Natural killer cell (primary cell): ENCODE results near the gene OXTR. TPM values are rescaled to one million over a fixed set of nuclear protein-coding genes. Genes with fewer than 3 reads are reported as not detected.

Experiments used
- ATAC-seq, 3 donors: fragments of 150-1000 bp in 2 of 3; fragments of 200-7000 bp in 1 of 3; cut with Tn5 transposase; 1 replicate in 1 of 3; 2 replicates in 2 of 3; pipeline ENCODE4 v1.10.0; 2021; ENCODE audit warnings: mild to moderate bottlenecking in 2 of 3, moderate library complexity in 2 of 3
- DNase-seq, 2 donors: peaks; one replicate each; pipeline versions ENCODE4 v3.0.0 to v3.0.0-alpha.2; 2013 to 2021; ENCODE audit warnings: mixed read lengths in 1 of 2
- H3K27ac ChIP-seq: one replicate; pipeline ENCODE4 v1.5.1; 2013; ENCODE audit warnings: mild to moderate bottlenecking, low read length
- H3K27me3 ChIP-seq: one replicate; pipeline ENCODE4 v1.6.1; 2013; ENCODE audit warnings: low read length; ENCODE audit not compliant: control insufficient read depth, insufficient read depth
- H3K36me3 ChIP-seq: one replicate; pipeline ENCODE4 v1.6.1; 2013; ENCODE audit warnings: low read length; ENCODE audit not compliant: control insufficient read depth, insufficient read depth
- H3K4me1 ChIP-seq: one replicate; pipeline ENCODE4 v1.6.1; 2013; ENCODE audit warnings: low read length; ENCODE audit not compliant: control insufficient read depth, insufficient read depth
- H3K4me3 ChIP-seq: one replicate; pipeline ENCODE4 v1.5.1; 2013; ENCODE audit warnings: low read length
- H3K9me3 ChIP-seq: one replicate; pipeline ENCODE4 v1.6.1; 2013; ENCODE audit warnings: low read length; ENCODE audit not compliant: control insufficient read depth, insufficient read depth
- H3K27ac Mint-ChIP-seq, 2 donors: one replicate each; pipeline ENCODE4 v1.8.0; 2022; ENCODE audit warnings: mild to moderate bottlenecking in 2 of 2, mixed read lengths in 2 of 2, moderate library complexity in 1 of 2
- H3K27me3 Mint-ChIP-seq, 2 donors: one replicate each; pipeline ENCODE4 v1.8.0; 2022; ENCODE audit warnings: low read depth in 2 of 2, mixed read lengths in 2 of 2
- H3K36me3 Mint-ChIP-seq: one replicate; pipeline ENCODE4 v1.8.0; 2022; ENCODE audit warnings: mixed read lengths
- H3K4me1 Mint-ChIP-seq, 2 donors: one replicate each; pipeline ENCODE4 v1.8.0; 2022; ENCODE audit warnings: mixed read lengths in 2 of 2
- H3K4me3 Mint-ChIP-seq: one replicate; pipeline ENCODE4 v1.8.0; 2022; ENCODE audit warnings: mild to moderate bottlenecking, moderate library complexity, mixed read lengths
- H3K9me3 Mint-ChIP-seq, 2 donors: one replicate each; pipeline ENCODE4 v1.8.0; 2022; ENCODE audit warnings: mixed read lengths in 2 of 2
- WGBS: methylation state at CpG from one replicate; pipeline ENCODE4 v1.1.7; 2013; ENCODE audit warnings: missing lambda C conversion rate; ENCODE audit not compliant: insufficient coverage; 5-methylcytosine and 5-hydroxymethylcytosine counted together
- intact Hi-C: fragments of 100-400 bp; cut with micrococcal nuclease; formaldehyde crosslinking; loops from one replicate; pipeline ENCODE4 v1.14.2; 2022
- total RNA-seq, 4 donors: library from RNA; stranded (reverse); fragments of 120-200 nt in 1 of 4; gene quantifications; one replicate each; pipeline versions ENCODE4 v1.2.3 to v1.2.4, GENCODE V29; 2013 to 2022
- TF ChIP-seq, protein P1 (sequence below): fragments of 200-600 bp; IDR thresholded peaks from one replicate; pipeline ENCODE4 v1.8.0; 2022; ENCODE audit warnings: antibody characterized with exemption

Gene OXTR
- total RNA-seq, 3 donors from 2014 or later (not counting 1 experiment from before 2014, with no cell fraction given) = 0.14 to 0.33 (median 0.16) TPM

DNA sequence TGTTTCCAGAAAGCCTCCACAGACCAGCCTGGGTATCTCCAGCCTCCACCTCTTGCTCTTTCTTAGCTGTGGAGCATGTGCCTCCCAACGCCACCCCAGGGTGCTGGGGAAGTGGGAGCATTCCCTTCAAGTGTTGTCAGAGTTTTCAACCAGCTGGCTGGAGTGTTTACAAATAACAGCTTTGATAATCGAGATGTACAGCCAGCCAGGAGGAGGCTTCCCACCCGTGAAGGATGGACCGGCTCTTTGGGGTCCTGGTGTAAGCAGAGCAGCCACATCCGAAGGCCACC, 8.5 kb upstream of the OXTR start:
- no peaks in the 10 kb centered on the region for H3K4me1 Mint-ChIP-seq
- no peaks in the 10 kb centered on the region for H3K9me3 Mint-ChIP-seq
- no peaks in the 10 kb centered on the region for H3K9me3 ChIP-seq
- ATAC-seq (no peak), DNase-seq (no peak)
- no peak overlapping the region for H3K4me3 Mint-ChIP-seq
- no peaks in the 10 kb centered on the region for H3K36me3 Mint-ChIP-seq
- H3K27ac Mint-ChIP-seq = no peak overlapping the region
- 86% methylated on average over 5 of the region's 5 CpGs for WGBS
- no peaks in the 10 kb centered on the region for H3K27me3 ChIP-seq
- peaks cover 6 to 7% of the 10 kb centered on the region in 2 donors for H3K27me3 Mint-ChIP-seq
- intact Hi-C loops = no loop called here
- H3K27ac ChIP-seq = no peak overlapping the region
- no peak overlapping the region for H3K4me3 ChIP-seq
- H3K4me1 ChIP-seq = no peaks in the 10 kb centered on the region
- TF ChIP-seq, protein P1, sequence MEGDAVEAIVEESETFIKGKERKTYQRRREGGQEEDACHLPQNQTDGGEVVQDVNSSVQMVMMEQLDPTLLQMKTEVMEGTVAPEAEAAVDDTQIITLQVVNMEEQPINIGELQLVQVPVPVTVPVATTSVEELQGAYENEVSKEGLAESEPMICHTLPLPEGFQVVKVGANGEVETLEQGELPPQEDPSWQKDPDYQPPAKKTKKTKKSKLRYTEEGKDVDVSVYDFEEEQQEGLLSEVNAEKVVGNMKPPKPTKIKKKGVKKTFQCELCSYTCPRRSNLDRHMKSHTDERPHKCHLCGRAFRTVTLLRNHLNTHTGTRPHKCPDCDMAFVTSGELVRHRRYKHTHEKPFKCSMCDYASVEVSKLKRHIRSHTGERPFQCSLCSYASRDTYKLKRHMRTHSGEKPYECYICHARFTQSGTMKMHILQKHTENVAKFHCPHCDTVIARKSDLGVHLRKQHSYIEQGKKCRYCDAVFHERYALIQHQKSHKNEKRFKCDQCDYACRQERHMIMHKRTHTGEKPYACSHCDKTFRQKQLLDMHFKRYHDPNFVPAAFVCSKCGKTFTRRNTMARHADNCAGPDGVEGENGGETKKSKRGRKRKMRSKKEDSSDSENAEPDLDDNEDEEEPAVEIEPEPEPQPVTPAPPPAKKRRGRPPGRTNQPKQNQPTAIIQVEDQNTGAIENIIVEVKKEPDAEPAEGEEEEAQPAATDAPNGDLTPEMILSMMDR = no peak
- no peaks in the 10 kb centered on the region for H3K36me3 ChIP-seq

DNA sequence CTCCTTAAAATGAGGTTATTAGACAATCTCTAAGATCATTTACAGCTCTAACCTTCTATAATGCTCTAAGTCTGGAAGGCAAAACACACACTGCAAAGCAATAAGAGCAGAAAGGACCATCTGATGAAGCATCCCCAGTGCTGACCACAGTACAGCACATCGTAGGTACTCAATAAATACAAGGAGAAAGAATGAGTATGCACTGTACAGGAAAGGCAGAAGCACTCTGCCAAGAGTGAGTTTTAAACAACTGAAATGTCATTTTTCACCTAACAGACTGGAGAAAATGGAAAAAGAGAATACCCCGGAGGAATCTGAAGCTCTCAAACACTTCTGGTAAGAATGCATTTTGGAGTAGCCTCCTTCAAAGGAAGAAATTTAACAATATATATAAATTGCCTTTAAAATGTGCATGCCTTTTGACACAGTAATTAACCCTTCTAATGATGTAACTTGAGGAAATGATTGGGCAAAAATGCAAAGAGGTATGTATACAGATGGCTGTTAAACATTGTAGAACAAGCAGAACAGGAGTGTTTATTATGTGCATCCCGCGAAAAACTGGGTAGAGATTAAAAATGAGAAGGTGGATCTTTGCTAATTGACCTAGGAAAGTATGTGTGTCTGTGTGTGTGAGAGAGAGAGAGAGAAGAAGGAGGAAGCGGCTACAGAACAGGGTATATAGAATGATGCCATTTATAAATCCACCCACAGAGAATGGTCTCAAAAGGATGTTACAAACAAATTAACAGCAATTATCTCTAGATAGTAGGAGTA, 8.0 kb upstream of the OXTR start:
- DNase-seq (no peak), ATAC-seq (no peak)
- Mint-ChIP-seq H3K36me3 (no peaks in the 10 kb centered on the region), H3K4me3 (no peak overlapping the region), H3K27me3 (peaks cover 6 to 7% of the 10 kb centered on the region in 2 donors), H3K4me1 (no peaks in the 10 kb centered on the region), H3K27ac (no peak overlapping the region), H3K9me3 (no peaks in the 10 kb centered on the region)
- no peaks in the 10 kb centered on the region for H3K27me3 ChIP-seq
- H3K27ac ChIP-seq = no peak overlapping the region
- TF ChIP-seq, protein P1 = no peak
- intact Hi-C loops = no loop called here
- WGBS = 88% methylated on average over 3 of the region's 5 CpGs
- H3K36me3 ChIP-seq = no peaks in the 10 kb centered on the region
- H3K4me1 ChIP-seq = no peaks in the 10 kb centered on the region
- H3K9me3 ChIP-seq = no peaks in the 10 kb centered on the region
- H3K4me3 ChIP-seq = no peak overlapping the region

DNA sequence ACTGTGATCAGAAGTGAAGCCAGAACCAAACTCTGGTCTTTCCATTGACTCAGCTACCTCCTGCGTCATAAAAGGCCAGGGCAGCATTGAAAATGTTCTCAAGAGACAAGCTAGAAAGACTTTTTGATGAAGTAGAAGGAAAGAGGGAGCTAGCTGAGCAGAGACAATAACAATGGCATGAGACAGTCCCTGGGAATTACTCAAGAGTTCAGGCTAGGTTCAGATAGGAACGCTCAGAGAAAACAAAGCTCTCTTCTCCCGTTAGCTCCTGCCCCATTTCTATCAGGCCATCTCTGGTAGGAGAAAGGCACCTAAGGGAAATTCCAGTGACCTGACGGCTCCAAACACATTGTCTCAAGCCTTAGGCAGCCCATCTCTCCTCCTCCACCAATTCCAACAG, 7.0 kb upstream of the OXTR start:
- Histone ChIP-seq H3K4me1 (no peaks in the 10 kb centered on the region), H3K27me3 (no peaks in the 10 kb centered on the region), H3K36me3 (no peaks in the 10 kb centered on the region), H3K27ac (no peak overlapping the region), H3K9me3 (no peaks in the 10 kb centered on the region), H3K4me3 (no peak overlapping the region)
- DNase-seq (no peak), ATAC-seq (no peak)
- intact Hi-C loops = no loop called here
- peaks cover 6 to 15% of the 10 kb centered on the region in 2 donors for H3K27me3 Mint-ChIP-seq
- no peaks in the 10 kb centered on the region for H3K9me3 Mint-ChIP-seq
- H3K4me1 Mint-ChIP-seq = no peaks in the 10 kb centered on the region
- H3K36me3 Mint-ChIP-seq = no peaks in the 10 kb centered on the region
- H3K4me3 Mint-ChIP-seq = no peak overlapping the region
- 82% methylated on average over 4 of the region's 4 CpGs for WGBS
- no peak overlapping the region for H3K27ac Mint-ChIP-seq
- TF ChIP-seq, protein P1 = no peak

DNA sequence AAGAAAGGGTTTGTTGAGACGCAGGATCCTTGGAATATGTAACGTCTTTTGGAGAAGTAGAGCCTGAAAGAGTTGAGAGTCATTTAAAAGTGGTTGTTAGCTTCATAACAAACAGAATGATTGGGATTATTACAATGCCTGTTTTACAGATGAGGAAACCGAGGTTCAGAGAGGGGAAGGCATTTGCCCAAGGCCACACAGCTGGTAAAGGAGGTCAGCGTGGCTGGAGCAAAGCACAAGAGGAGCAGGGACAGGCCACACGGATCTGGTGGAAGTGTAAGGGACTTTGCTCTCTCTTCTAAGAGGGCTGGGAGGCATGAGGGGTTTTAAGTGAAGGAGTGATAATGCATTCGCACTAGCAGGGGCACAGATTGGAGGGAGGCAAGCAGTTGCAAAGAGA, 6.2 kb upstream of the OXTR start:
- no peaks in the 10 kb centered on the region for H3K36me3 Mint-ChIP-seq
- TF ChIP-seq, protein P1 = no peak
- H3K9me3 ChIP-seq = no peaks in the 10 kb centered on the region
- H3K27ac ChIP-seq = no peak overlapping the region
- DNase-seq (no peak), ATAC-seq (no peak)
- H3K4me3 Mint-ChIP-seq = no peak overlapping the region
- no peaks in the 10 kb centered on the region for H3K36me3 ChIP-seq
- H3K4me1 ChIP-seq = no peaks in the 10 kb centered on the region
- no peaks in the 10 kb centered on the region for H3K27me3 ChIP-seq
- no peaks in the 10 kb centered on the region for H3K4me1 Mint-ChIP-seq
- no peak overlapping the region for H3K4me3 ChIP-seq
- no peaks in the 10 kb centered on the region for H3K9me3 Mint-ChIP-seq
- peaks cover 6 to 23% of the 10 kb centered on the region in 2 donors for H3K27me3 Mint-ChIP-seq
- intact Hi-C loops = no loop called here
- 84% methylated on average over 6 of the region's 6 CpGs for WGBS
- no peak overlapping the region for H3K27ac Mint-ChIP-seq
